Esophagus muscularis mucosa (tissue), 4 donors: ENCODE results near the gene PRELID1. TPM values are rescaled to one million over a fixed set of nuclear protein-coding genes. Genes with fewer than 3 reads are reported as not detected.

Experiments
- DNase-seq: peaks from one replicate; pipeline ENCODE4 v3.0.0-alpha.2; 2017; ENCODE audit errors: extremely low spot score
- H3K27ac ChIP-seq, 4 donors: fragments of 200-600 bp; sonication (generic); replicated peaks in 1 of 4; 1 replicate in 3 of 4; 2 replicates in 1 of 4; pipeline ENCODE4 v1.5.1; 2016 to 2019; ENCODE audit warnings: mild to moderate bottlenecking in 1 of 4
- H3K27me3 ChIP-seq, 4 donors: fragments of 200-600 bp; sonication (generic); one replicate each; pipeline versions ENCODE4 v1.5.1 to v1.6.0; 2016 to 2019
- H3K36me3 ChIP-seq, 4 donors: fragments of 200-600 bp; sonication (generic); one replicate each; pipeline ENCODE4 v1.5.1; 2016 to 2019
- H3K4me1 ChIP-seq, 4 donors: fragments of 200-600 bp; sonication (generic); one replicate each; pipeline ENCODE4 v1.5.1; 2016 to 2019
- H3K4me3 ChIP-seq, 4 donors: fragments of 200-600 bp; sonication (generic); 1 replicate in 2 of 4; 2 replicates in 2 of 4; pipeline ENCODE4 v1.5.1; 2016 to 2019; ENCODE audit warnings: mild to moderate bottlenecking in 4 of 4, moderate library complexity in 1 of 4
- H3K9me3 ChIP-seq, 4 donors: fragments of 200-600 bp; sonication (generic); 1 replicate in 3 of 4; 2 replicates in 1 of 4; pipeline ENCODE4 v1.5.1; 2016 to 2019
- CTCF ChIP-seq, 3 experiments: fragments of 200-600 bp in 2 of 3; fragments of 450-650 bp in 1 of 3; sonication (generic) in 2 of 3; IDR thresholded peaks; one replicate each; pipeline ENCODE4 v1.5.1; 2017 to 2019; ENCODE audit warnings: antibody characterized with exemption in 3 of 3, mild to moderate bottlenecking in 2 of 3, moderate library complexity in 1 of 3
- EP300 ChIP-seq: sonication (generic); formaldehyde crosslinking; IDR thresholded peaks from one replicate; pipeline ENCODE4 v1.6.1; 2017; ENCODE audit warnings: antibody characterized with exemption
- POLR2A ChIP-seq: fragments of 450-650 bp; IDR thresholded peaks from one replicate; pipeline ENCODE4 v1.6.1; 2017; ENCODE audit warnings: antibody characterized with exemption, moderate library complexity, mild to moderate bottlenecking, low read depth
- POLR2AphosphoS5 ChIP-seq, 2 donors: sonication (generic); formaldehyde crosslinking; IDR thresholded peaks; one replicate each; pipeline ENCODE4 v1.6.1; 2017; ENCODE audit warnings: antibody characterized with exemption in 2 of 2
- WGBS: methylation state at CpG from one replicate; pipeline ENCODE4 v1.1.5; 2018; 5-methylcytosine and 5-hydroxymethylcytosine counted together
- intact Hi-C: fragments of 100-400 bp; cut with DNase I; formaldehyde crosslinking; loops from one replicate; pipeline ENCODE4 v1.15.1; 2023
- total RNA-seq, 4 donors: library from RNA; depleted of rRNA; stranded (reverse); fragments of >200 nt; gene quantifications; one replicate each; pipeline versions ENCODE4 v1.1.0 to v1.2.1, GENCODE V29; 2016

PRELID1 gene
- total RNA-seq, 4 donors from 2014 or later = 80.6 to 93.6 (median 88.2) TPM

- DNase-seq = no peak
- WGBS = 6% methylated on average over 1 of the region's 1 CpG
- Histone ChIP-seq H3K27me3 (no peaks in the 10 kb centered on the region), H3K4me1 (peaks cover 0 to 3% (median 0%) of the 10 kb centered on the region in 4 donors), H3K27ac (no peak overlapping the region), H3K4me3 (no peak overlapping the region), H3K36me3 (peaks cover 36 to 97% (median 73%) of the 10 kb centered on the region in 4 donors), H3K9me3 (no peaks in the 10 kb centered on the region)
- no peak for TF ChIP-seq EP300
- no peak for TF ChIP-seq POLR2A
- TF ChIP-seq CTCF (IDR thresholded peaks at IDR 0.05) = no peak
- TF ChIP-seq POLR2AphosphoS5 (IDR thresholded peaks at IDR 0.05) = no peak
- intact Hi-C loops = no loop called here
Observed at GRCh38 chr5:177264178-177264577, 39.4 kb upstream of the PRELID1 start.

DNA sequence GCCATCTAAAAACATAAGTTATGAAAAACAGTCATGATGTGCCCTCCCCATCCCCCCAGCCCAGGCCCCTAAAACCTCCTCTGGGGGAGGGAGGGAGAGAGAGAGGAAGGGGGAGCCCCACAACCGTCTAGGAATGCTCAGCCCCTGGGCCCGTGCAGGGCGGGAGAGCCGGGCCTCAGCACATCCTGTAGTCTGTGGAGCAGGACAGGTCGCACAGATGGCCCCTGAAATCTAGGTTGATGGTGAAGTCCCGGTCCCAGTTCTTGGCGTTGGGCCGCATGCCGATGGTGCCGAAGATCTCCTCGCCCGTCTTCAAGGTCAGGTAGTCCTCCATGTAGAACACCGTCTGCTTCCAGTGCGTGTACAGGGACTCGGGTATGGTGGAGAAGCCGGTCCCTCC lies 38.2 kb upstream of the PRELID1 start:
- TF ChIP-seq EP300 (no peak), POLR2A (no peak), CTCF (IDR thresholded peaks at IDR 0.05) (no peak), POLR2AphosphoS5 (IDR thresholded peaks at IDR 0.05) (no peak)
- intact Hi-C loops = no loop called here
- Histone ChIP-seq H3K36me3 (peaks cover 38 to 97% (median 73%) of the 10 kb centered on the region in 4 donors), H3K27me3 (no peaks in the 10 kb centered on the region), H3K4me3 (no peak overlapping the region), H3K4me1 (peaks cover 0 to 3% (median 0%) of the 10 kb centered on the region in 4 donors), H3K27ac (no peak overlapping the region), H3K9me3 (no peaks in the 10 kb centered on the region)
- DNase-seq = no peak
- WGBS = 91% methylated on average over 16 of the region's 16 CpGs

DNA sequence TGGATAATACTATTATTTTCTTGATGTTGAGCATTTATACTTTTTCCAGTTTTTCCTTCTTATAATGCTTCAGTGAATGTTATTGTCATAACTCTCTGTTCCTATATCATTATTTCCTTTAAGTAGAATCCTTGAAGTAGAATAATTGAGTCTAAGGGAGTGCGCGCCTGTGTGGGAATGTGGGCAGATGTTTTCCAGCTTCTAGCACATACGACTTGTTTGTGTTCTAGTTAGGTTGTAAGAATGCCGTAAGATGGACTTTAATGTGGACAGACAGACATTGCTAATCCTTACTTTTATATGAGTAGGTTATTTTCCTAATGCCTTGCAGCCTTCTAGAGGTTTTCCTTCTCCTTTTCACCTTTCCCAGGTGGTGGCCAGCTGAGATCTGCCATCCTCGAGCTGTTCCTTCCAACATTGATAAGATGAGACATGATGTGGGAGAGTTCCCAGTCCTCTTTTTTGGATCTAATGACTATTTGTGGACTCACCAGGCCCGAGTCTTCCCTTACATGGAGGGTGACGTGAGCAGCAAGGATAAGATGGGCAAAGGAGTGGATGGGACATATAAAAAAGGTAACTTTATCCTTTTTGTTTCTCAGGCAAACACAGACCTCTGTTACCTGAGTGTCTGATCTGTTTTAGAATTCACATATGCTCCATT lies 34.2 kb upstream of the PRELID1 start:
- DNase-seq = no peak
- Histone ChIP-seq H3K9me3 (no peaks in the 10 kb centered on the region), H3K36me3 (peaks cover 47 to 92% (median 79%) of the 10 kb centered on the region in 4 donors), H3K27ac (no peak overlapping the region), H3K4me3 (no peak overlapping the region), H3K4me1 (peaks cover 0 to 3% (median 0%) of the 10 kb centered on the region in 4 donors), H3K27me3 (no peaks in the 10 kb centered on the region)
- 94% methylated on average over 7 of the region's 7 CpGs for WGBS
- TF ChIP-seq EP300 (no peak), POLR2A (no peak), POLR2AphosphoS5 (IDR thresholded peaks at IDR 0.05) (no peak), CTCF (IDR thresholded peaks at IDR 0.05) (no peak)
- intact Hi-C loops = no loop called here

DNA sequence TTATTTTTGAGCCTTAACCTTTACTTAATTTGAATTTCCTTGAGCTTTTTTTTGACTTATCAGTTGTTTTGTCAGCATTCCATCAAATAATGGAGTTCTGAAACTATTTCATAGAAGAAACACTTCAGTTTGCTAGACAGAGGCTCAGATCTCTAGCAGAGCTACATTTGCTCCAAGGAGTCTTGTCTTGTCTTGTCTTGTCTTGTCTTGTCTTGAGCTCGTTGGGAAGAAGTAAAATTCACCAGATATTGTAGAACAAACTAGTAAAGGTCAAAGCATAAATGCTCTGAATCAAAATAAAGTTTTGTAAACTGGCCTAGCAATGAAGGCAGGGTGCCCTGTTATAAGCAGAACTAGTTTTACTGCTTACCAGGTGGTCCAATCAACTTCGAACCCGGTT lies 33.6 kb upstream of the PRELID1 start:
- TF ChIP-seq EP300 (no peak), POLR2A (no peak), CTCF (IDR thresholded peaks at IDR 0.05) (no peak), POLR2AphosphoS5 (IDR thresholded peaks at IDR 0.05) (no peak)
- Histone ChIP-seq H3K36me3 (peaks cover 53 to 93% (median 82%) of the 10 kb centered on the region in 4 donors), H3K27me3 (no peaks in the 10 kb centered on the region), H3K9me3 (no peaks in the 10 kb centered on the region), H3K27ac (no peak overlapping the region), H3K4me3 (no peak overlapping the region), H3K4me1 (peaks cover 0 to 1% (median 0%) of the 10 kb centered on the region in 4 donors)
- intact Hi-C loops = no loop called here
- WGBS = 97% methylated on average over 3 of the region's 3 CpGs
- DNase-seq = no peak

DNA sequence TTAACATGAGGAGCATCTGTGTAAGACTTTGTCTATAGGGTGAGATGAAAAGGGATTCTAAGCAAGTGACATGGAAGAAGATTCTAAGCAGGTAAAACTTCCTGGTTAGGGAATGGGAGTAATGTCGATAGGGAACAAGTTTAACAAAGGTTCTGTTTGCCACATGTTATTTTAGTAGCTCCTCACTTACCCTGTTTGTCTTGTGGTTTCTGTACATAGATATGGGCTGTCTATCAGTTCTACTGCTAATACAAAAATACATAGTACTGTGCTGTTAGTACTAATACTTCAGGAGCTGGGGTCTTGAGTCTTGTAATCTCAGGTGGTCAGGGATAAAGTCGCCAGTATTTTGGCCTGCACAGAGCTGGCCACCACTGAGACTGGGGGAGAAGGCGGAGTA lies 32.9 kb upstream of the PRELID1 start:
- no peak overlapping the region for H3K4me3 ChIP-seq
- peaks cover 47 to 93% (median 82%) of the 10 kb centered on the region in 4 donors for H3K36me3 ChIP-seq
- H3K4me1 ChIP-seq = no peaks in the 10 kb centered on the region
- no peak for TF ChIP-seq EP300
- TF ChIP-seq POLR2A = no peak
- no peak for TF ChIP-seq CTCF (IDR thresholded peaks at IDR 0.05)
- TF ChIP-seq POLR2AphosphoS5 (IDR thresholded peaks at IDR 0.05) = no peak
- DNase-seq = no peak
- no peaks in the 10 kb centered on the region for H3K9me3 ChIP-seq
- intact Hi-C loops = no loop called here
- H3K27me3 ChIP-seq = no peaks in the 10 kb centered on the region
- 97% methylated on average over 3 of the region's 3 CpGs for WGBS
- H3K27ac ChIP-seq = no peak overlapping the region
